K562 (cell line): ENCODE data around the gene HK1. TPM values are rescaled to one million over a fixed set of nuclear protein-coding genes. Genes with fewer than 3 reads are reported as not detected.

Experiments used
- ATAC-seq: fragments of 200-7000 bp; cut with Tn5 transposase; 3 replicates; pipeline ENCODE4 v1.9.1; 2020; ENCODE audit warnings: moderate library complexity
- BruUV-seq: library from RNA; stranded (reverse); fragments of 400-500 nt; replicated peaks from 2 replicates; lab custom pipeline; 2021; lab: Mats Ljungman, UMichigan
- CTCF ChIA-PET: fragments of 300-600 bp; formaldehyde crosslinking; extraction: SDS; loops from one replicate; lab custom pipeline; 2021; ENCODE audit warnings: low intra/inter-chr PET ratio; lab: Yijun Ruan, JAX
- POLR2A ChIA-PET: fragments of 300-600, 350-650 bp; sonication (Branson Sonifier 250); formaldehyde crosslinking; extraction: SDS; loops from one replicate; lab custom pipeline; 2021; ENCODE audit warnings: antibody characterized with exemption, inconsistent platforms; lab: Yijun Ruan, JAX
- DNase-seq, 4 experiments: peaks; one replicate each; pipeline versions ENCODE4 v3.0.0 to v3.0.0-alpha.2; 2011 to 2018; ENCODE audit warnings: low spot score in 3 of 4, mixed read lengths in 3 of 4; ENCODE audit errors: extremely low read depth in 1 of 4
- FAIRE-seq: peaks from 2 replicates; lab custom pipeline; 2011; peaks lifted over from hg19 to GRCh38; lab: Jason Lieb, UNC
- H2AFZ ChIP-seq: 2 replicates; pipeline ENCODE4 v1.6.0; 2011; ENCODE audit warnings: low read depth, low read length, control low read depth, inconsistent platforms
- H3K27ac ChIP-seq: fragments of 200-600 bp; 3 replicates; pipeline ENCODE4 v1.8.0; 2011; ENCODE audit warnings: low read depth, mild to moderate bottlenecking, control low read depth, inconsistent platforms, low read length, moderate library complexity, mixed read lengths; ENCODE audit errors: extremely low read depth
- H3K27me3 ChIP-seq, 2 experiments: fragments of 300-600 bp in 1 of 2; 2 replicates in 1 of 2; 3 replicates in 1 of 2; pipeline versions ENCODE4 v1.6.0 to v1.8.0; 2011; ENCODE audit warnings: inconsistent platforms in 2 of 2, low read length in 2 of 2, mild to moderate bottlenecking in 1 of 2, mixed read lengths in 1 of 2, moderate library complexity in 1 of 2; ENCODE audit not compliant: control insufficient read depth in 2 of 2, insufficient read depth in 2 of 2
- H3K36me3 ChIP-seq: fragments of 300-600 bp; 3 replicates; pipeline ENCODE4 v1.8.0; 2011; ENCODE audit warnings: mild to moderate bottlenecking, low read length, inconsistent platforms; ENCODE audit not compliant: control insufficient read depth, insufficient read depth
- H3K4me1 ChIP-seq, 2 experiments: fragments of 200-600 bp in 1 of 2; replicated peaks in 1 of 2; 2 replicates in 1 of 2; 3 replicates in 1 of 2; pipeline versions ENCODE4 v1.5.1 to v1.8.0; 2011; ENCODE audit warnings: inconsistent platforms in 2 of 2, low read length in 2 of 2, mild to moderate bottlenecking in 1 of 2, mixed read lengths in 1 of 2, moderate library complexity in 1 of 2; ENCODE audit not compliant: control insufficient read depth in 2 of 2, insufficient read depth in 2 of 2
- H3K4me2 ChIP-seq: 2 replicates; pipeline ENCODE4 v1.6.1; 2011; ENCODE audit warnings: low read length, control low read depth, inconsistent platforms, mixed read lengths; ENCODE audit not compliant: insufficient read depth
- H3K4me3 ChIP-seq: fragments of 200-600 bp; sonication (generic), shearing (Covaris generic); 2 replicates; pipeline ENCODE4 v1.5.1; 2016; ENCODE audit warnings: control low read depth, inconsistent platforms
- H3K79me2 ChIP-seq: fragments of 200-600 bp; 3 replicates; pipeline ENCODE4 v1.8.0; 2011; ENCODE audit warnings: low read length, inconsistent platforms; ENCODE audit not compliant: control insufficient read depth, insufficient read depth
- H3K9ac ChIP-seq, 2 experiments: 2 replicates each; pipeline versions ENCODE4 v1.6.0 to v1.6.1; 2011; ENCODE audit warnings: low read depth in 2 of 2, low read length in 2 of 2, control low read depth in 1 of 2, inconsistent platforms in 1 of 2, mild to moderate bottlenecking in 1 of 2, mixed read lengths in 1 of 2; ENCODE audit not compliant: insufficient read depth in 1 of 2
- H3K9me1 ChIP-seq: one replicate; pipeline ENCODE4 v1.6.0; 2011; ENCODE audit warnings: inconsistent platforms, mild to moderate bottlenecking, low read length, moderate library complexity; ENCODE audit not compliant: control insufficient read depth, insufficient read depth
- H3K9me3 ChIP-seq: replicated peaks from 2 replicates; pipeline ENCODE4 v1.5.1; 2011; ENCODE audit warnings: low read depth, low read length, inconsistent platforms; ENCODE audit not compliant: control insufficient read depth, insufficient read depth
- H4K20me1 ChIP-seq: replicated peaks from 2 replicates; pipeline ENCODE4 v1.6.1; 2011; ENCODE audit warnings: low read length, inconsistent platforms, mixed read lengths; ENCODE audit not compliant: control insufficient read depth, insufficient read depth
- CEBPZ ChIP-seq: fragments of 150-350 bp; IDR thresholded peaks from 2 replicates; pipeline ENCODE4 v1.6.1; 2014; ENCODE audit warnings: low read depth, mild to moderate bottlenecking, low read length, borderline replicate concordance
- ERF ChIP-seq: fragments of 450-650 bp; formaldehyde crosslinking; IDR thresholded peaks from 2 replicates; pipeline ENCODE4 v1.4.0; 2020; ENCODE audit warnings: mild to moderate bottlenecking, mixed read lengths
- MEF2A ChIP-seq: IDR thresholded peaks from 2 replicates; pipeline ENCODE4 v1.6.1; 2011; ENCODE audit warnings: low read depth, mild to moderate bottlenecking, low read length, moderate library complexity; ENCODE audit not compliant: control insufficient read depth
- NR2F6 ChIP-seq: fragments of 450-650 bp; formaldehyde crosslinking; IDR thresholded peaks from 2 replicates; pipeline ENCODE4 v1.4.0; 2020; ENCODE audit warnings: mild to moderate bottlenecking
- PRPF4 ChIP-seq: fragments of 200-400 bp; formaldehyde crosslinking; IDR thresholded peaks from one replicate; pipeline ENCODE4 v1.6.1; 2017; ENCODE audit warnings: low read length, low read depth, mild to moderate bottlenecking; ENCODE audit not compliant: insufficient read depth, poor library complexity, severe bottlenecking
- THAP12 ChIP-seq: fragments of 250-450 bp; sonication (Bioruptor Pico); IDR thresholded peaks from 2 replicates; pipeline ENCODE4 v1.9.0; 2021; ENCODE audit warnings: mild to moderate bottlenecking, inconsistent platforms
- ZC3H8 ChIP-seq: fragments of 450-650 bp; IDR thresholded peaks from 2 replicates; pipeline ENCODE4 v1.6.1; 2017
- ZFP36 ChIP-seq: fragments of 150-350 bp; IDR thresholded peaks from 2 replicates; pipeline ENCODE4 v1.6.1; 2018; ENCODE audit warnings: low read length, low read depth; ENCODE audit not compliant: partially characterized antibody
- ZFX ChIP-seq: sonication (generic); formaldehyde crosslinking; IDR thresholded peaks from 2 replicates; pipeline ENCODE4 v1.8.0; 2022; ENCODE audit warnings: mild to moderate bottlenecking, missing genetic modification reagents, moderate library complexity
- ZNF224 ChIP-seq: sonication (generic); formaldehyde crosslinking; IDR thresholded peaks from 2 replicates; pipeline ENCODE4 v1.8.0; 2022; ENCODE audit warnings: mild to moderate bottlenecking, missing genetic modification reagents
- ZNF354B ChIP-seq: fragments of 250-450 bp; sonication (Bioruptor Pico); IDR thresholded peaks from 2 replicates; pipeline ENCODE4 v1.4.0; 2020
- WGBS: fragments of 100-300 bp; shearing (Covaris generic); methylation state at CpG from one replicate; pipeline ENCODE4 v1.1.6; 2016; ENCODE audit warnings: low coverage, mixed read lengths; ENCODE audit not compliant: insufficient coverage; ENCODE audit errors: missing lambda C conversion rate; 5-methylcytosine and 5-hydroxymethylcytosine counted together
- in situ Hi-C: fragments of 300-500 bp; cut with MboI; formaldehyde crosslinking; loops from 4 replicates; pipeline ENCODE4 v1.15.0; 2018; ENCODE audit warnings: inconsistent platforms, mixed read lengths
- intact Hi-C: fragments of 100-400 bp; cut with micrococcal nuclease; formaldehyde crosslinking; loops from 2 replicates; pipeline ENCODE4 v1.14.2; 2022
- polyA plus RNA-seq, 8 experiments: library from polyadenylated mRNA; depleted of rRNA in 4 of 8; stranded (reverse) in 5 of 8; unstranded in 3 of 8; fragments of >200 nt; fragmentation: Nextera tagmentation in 2 of 8; fragmentation: Illumina TruSeq in 1 of 8; extraction: Ambion mirVana in 2 of 8; extraction: Trizol in 1 of 8; gene quantifications; 2 replicates each; pipeline versions ENCODE4 v1.2.1 to v1.2.3, GENCODE V29; 2011 to 2014; ENCODE audit warnings: inconsistent platforms in 1 of 8, missing spikeins in 1 of 8
- total RNA-seq, 7 experiments: library from RNA; depleted of rRNA in 6 of 7; stranded (reverse); fragments of >200 nt in 6 of 7; fragmentation: Illumina TruSeq in 2 of 7; extraction: Trizol in 2 of 7; gene quantifications; 2 replicates each; pipeline versions ENCODE4 v1.2.1 to v1.2.3, GENCODE V29; 2011 to 2021; ENCODE audit warnings: low replicate concordance in 1 of 7
- TF ChIP-seq, protein P1 (sequence below): fragments of 250-450 bp; sonication (Bioruptor Pico); IDR thresholded peaks from 2 replicates; pipeline ENCODE4 v1.5.0; 2021; ENCODE audit warnings: mild to moderate bottlenecking, moderate library complexity

The HK1 gene
- total and polyA plus RNA-seq, 9 of the 15 experiments (the other 6 are each of a cell fraction or from before 2014, with no cell fraction given): 29.2 to 444 (median 193) TPM

DNA sequence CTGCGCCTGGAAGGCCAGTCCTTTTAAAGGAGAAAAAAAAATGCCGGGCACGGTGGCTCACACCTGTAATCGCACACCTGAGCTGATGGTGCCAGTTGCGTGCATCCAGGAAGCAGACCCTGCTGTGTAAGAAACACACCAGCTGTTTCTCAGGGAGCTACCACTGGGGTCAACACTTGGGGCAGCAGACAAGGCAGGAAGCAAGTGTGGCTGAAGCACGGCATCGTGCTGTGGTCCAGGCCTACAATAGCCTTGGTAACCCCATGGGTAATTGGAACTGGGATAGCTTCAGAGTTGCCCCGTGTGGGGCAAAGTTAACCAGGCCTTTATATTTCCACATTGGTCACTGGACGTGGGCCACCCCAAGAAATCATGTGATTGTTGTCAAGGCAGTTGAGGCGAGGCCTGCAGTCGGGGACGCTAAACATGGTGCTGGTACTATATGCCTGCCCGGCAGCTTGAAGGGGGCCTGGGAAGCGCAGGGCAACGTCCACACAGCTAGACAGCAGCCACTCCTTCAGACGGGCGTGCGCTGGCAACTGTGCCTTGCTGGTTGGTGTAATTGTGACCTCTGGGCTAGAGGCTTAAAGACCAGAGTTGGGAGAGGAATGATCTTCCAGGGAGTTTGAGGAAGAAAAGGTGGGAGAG, 140.9 kb downstream of the HK1 start:
- H3K4me3 ChIP-seq: no peak overlapping the region
- no peaks in the 10 kb centered on the region for H3K79me2 ChIP-seq
- WGBS: 19% methylated on average over 18 of the region's 18 CpGs
- TF ChIP-seq, protein P1, sequence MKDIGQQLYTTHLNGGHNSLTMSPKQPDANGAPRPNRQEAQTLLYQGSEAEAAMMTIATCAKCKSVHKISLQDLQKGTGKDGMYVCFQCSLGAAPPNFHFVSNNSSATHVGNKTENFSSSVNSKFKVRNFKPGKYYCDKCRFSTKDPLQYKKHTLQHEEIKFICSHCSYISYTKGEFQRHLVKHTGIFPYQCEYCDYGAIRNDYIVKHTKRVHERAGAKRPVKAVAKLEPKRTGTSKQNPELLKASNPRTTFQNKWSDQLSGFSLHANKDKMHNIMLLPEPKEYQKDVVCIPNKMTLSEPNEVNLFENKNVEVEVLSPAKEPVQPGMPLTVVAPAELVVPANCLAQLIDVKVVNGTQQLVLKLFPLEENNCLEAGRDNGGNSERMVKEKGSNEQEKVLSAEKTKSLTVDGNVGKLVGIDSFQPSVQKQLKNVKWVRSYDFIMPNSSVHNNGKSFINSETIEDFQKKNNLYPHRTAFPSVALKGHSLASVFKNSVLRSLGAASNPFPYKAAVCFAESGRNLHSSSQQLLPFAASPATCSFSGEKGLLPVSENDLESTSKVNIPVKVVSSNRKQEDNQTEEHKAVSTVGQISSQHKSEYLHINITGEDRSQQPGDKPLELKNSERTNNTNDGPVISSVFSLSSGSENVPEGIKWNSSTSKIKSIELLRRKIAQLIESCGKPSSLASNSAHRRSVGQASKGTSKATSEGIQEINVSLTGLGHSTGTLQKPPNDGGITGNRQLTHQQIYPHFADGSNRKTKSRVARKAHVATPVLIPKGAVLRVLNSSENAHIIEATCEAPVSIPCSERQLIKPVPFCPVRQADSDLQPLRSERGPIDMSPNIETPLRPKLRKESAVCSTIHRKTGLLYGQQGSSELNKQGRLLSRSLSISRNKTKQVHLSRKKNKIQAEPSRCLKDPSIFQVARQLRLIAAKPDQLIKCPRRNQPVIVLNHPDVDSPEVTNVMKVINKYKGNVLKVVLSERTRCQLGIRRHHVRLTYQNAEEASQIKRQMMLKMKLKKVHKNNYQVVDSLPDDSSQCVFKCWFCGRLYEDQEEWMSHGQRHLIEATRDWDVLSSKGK: no peak
- no peak for TF ChIP-seq ZNF354B (CRISPR knock-in tag)
- no peak for TF ChIP-seq ERF (CRISPR knock-in tag)
- TF ChIP-seq CEBPZ: no peak
- no peak for TF ChIP-seq ZC3H8
- no peak for TF ChIP-seq ZNF224 (CRISPR knock-in tag)
- no peak for TF ChIP-seq NR2F6
- no peak for TF ChIP-seq ZFP36
- no peak for TF ChIP-seq ZFX (CRISPR knock-in tag)
- no peak for TF ChIP-seq MEF2A
- no peak for TF ChIP-seq PRPF4
- no peak for TF ChIP-seq THAP12 (CRISPR knock-in tag)
- peaks cover 3 to 15% of the 10 kb centered on the region in 2 experiments; a peak in 4 of 5 replicates for H3K4me1 ChIP-seq
- no TSS peak for BruUV-seq
- H3K27me3 ChIP-seq: peaks cover 48 to 69% of the 10 kb centered on the region in 2 experiments
- POLR2A ChIA-PET: interaction anchor here (0.7 to 1.2 kb wide), 2 partner anchors 33 to 92 kb away, joined by 3 read pairs; no protein-coding TSS in a partner anchor
- no peaks in the 10 kb centered on the region for H3K9me3 ChIP-seq
- H3K9me1 ChIP-seq: no peaks in the 10 kb centered on the region
- H4K20me1 ChIP-seq: no peaks in the 10 kb centered on the region; the same call in 1 of the 2 replicates
- H3K4me2 ChIP-seq: no peak overlapping the region
- no peak overlapping the region for H3K27ac ChIP-seq
- FAIRE-seq: no peak
- intact Hi-C loops: no loop called here
- in situ Hi-C loops: no loop called here
- no peak overlapping the region for H3K9ac ChIP-seq
- no peak overlapping the region for H2AFZ ChIP-seq
- ATAC-seq: no peak
- no peaks in the 10 kb centered on the region for H3K36me3 ChIP-seq
- no peak for DNase-seq
- CTCF ChIA-PET: no interaction called here
